SK-N-MC (cell line): ENCODE results near the gene EVA1B.

Source experiments
- EZH2 ChIP-seq: fragments of 200-600 bp; sonication (generic); IDR thresholded peaks from one replicate; pipeline ENCODE4 v1.6.1; 2017; ENCODE audit warnings: antibody characterized with exemption
- POLR2AphosphoS5 ChIP-seq: IDR thresholded peaks from 2 replicates; pipeline ENCODE4 v1.6.1; 2012; ENCODE audit warnings: mild to moderate bottlenecking, low read depth, low read length, borderline replicate concordance

DNA sequence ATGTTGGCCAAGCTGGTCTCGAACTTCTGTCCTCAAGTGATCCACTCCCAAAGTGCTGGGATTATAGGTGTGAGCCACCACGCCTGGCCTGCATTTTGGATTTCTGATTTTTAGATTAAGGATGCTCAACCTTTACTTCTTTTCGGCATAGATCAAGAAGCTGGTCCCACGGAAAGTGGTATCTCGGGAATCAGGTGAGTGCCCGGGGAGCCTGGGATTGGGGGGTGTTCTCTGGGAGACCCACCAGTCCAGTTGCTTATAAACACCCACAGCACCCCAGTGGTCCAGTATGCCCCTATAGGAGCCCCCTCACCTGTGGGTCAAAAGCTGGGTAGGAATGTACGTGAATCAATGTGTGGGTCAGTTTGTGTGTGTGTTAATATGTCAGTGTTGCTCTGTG lies 14.0 kb downstream of the EVA1B start:
- TF ChIP-seq EZH2, result no peak
- TF ChIP-seq POLR2AphosphoS5, result no peak
